ENCODE results near the gene ACAA1.

- TF ChIP-seq CTCF (IDR thresholded peaks at IDR 0.05 in 4 of 5, conservative IDR thresholded peaks at IDR 0.05 in 1 of 5) (no peak), POLR2A (IDR thresholded peaks at IDR 0.05) (no peak)
These were observed 10.5 kb upstream of the ACAA1 start for GRCh38 chr3:38147421-38147820.
